Activated CD8-positive, alpha-beta memory T cell treated with anti-CD3 and anti-CD28 coated beads, Interleukin-2, amount 50 U/mL, for 48 hours (primary cell): ENCODE data around the gene BLID.

Experiments
- DNase-seq: peaks from one replicate; pipeline ENCODE4 v3.0.0-alpha.2; 2020

Gene BLID

DNA sequence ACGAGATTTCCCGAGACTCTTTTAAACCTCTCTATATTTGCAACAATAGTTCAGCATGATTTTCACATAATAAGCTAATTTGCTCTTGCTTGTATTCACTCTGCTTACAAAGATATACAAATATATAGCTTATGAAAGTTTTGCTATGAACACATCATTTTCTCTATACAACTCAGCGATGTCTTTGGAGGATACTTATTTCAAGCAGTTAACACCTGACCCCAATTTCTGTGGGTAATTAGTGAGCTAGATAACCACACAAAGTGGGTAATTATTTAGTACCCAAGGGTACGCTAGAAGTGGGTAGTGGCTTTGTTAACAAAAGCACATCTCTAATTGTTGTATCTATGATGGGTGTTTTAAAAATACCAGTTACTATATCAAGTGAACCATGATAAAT lies 12.3 kb downstream of the BLID start:
- no peak for DNase-seq

- DNase-seq = no peak
Observed at GRCh38 chr11:122103321-122103720, 12.7 kb downstream of the BLID start.

- DNase-seq = no peak
Observed at GRCh38 chr11:122102426-122102825, 13.6 kb downstream of the BLID start.

DNA sequence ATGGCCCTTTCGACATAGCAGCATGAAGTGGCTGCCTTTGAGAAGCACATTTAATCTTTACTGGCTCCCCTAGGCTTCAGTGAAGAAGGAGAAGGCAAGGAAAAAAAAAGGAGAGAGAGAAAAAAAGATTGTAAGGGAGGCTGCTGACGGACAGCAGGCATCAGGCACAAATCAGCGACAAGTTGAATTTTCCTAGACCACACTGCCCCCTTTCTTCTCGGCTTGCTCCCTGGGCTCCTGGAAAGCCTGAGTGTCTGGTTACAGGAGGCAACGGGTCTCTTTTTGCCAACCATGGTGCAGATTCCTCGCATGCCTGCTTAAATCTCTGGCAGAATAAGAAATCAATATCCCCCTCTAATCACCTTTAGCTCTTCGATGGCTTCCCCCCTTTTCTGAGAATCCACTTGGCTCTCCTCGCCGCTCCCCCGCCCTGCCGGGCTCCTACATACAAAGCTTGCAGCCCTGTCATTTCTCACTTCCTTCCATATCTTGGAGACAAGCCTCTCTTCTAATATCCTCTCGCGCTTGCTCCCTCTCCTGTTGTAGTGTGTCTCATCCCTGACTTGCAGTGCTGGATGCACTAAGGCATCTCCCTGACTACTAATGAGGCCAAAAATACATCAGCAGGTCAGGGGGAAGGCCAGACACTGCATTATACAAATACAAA lies 14.3 kb downstream of the BLID start:
- DNase-seq = no peak

DNA sequence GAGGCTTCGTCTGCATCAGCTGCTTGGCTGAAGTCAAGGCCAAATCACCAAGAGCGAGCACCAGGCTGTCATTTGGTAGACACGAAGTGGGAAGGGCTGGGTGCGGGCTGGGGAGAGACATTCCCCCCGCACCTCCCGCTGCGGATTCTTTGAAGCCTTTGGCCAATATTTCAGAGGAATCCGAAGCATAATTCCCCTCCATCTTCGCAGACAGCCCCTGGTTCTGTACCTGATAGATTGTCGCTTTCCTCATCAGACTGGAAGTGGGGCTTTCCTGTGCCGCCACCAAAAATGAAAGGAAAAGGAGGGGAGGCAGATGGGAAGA lies 15.3 kb downstream of the BLID start:
- DNase-seq = no peak

GRCh38 chr11:122100037-122100755 lies 15.8 kb downstream of the BLID start:
- DNase-seq = peak; percentile 48

DNA sequence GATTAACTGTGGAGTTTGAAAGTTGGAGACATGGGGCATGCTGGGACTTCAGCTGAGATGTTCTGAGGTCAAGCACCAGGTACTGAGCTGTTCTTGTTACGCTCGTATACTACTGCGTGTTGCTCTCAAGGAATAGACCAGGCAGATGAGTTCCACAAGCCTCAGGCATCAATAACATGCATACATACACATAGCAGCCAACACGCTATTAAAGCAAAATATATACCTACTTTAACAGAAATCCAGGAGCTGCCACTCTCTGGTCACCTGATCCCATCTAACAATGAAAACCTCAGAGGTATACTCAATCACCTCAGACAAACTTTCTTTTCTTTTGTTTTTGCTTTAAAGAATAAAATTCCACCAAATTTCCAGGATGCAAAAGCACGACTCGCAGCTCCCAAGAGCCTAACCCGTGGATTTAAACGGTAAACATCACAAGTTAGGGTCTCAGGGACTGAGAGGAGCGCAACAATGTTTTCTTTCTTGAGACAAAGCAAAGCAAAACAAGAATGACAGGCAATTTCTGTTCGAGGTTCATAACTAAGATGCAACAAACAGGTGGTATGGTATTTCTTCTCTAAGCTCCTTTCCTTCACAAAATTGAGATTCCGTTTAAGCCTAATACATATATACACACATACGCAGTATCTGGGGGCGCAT lies 16.5 kb downstream of the BLID start:
- DNase-seq = no peak

- no peak for DNase-seq
Observed at GRCh38 chr11:122098261-122098980, 17.6 kb downstream of the BLID start.

DNA sequence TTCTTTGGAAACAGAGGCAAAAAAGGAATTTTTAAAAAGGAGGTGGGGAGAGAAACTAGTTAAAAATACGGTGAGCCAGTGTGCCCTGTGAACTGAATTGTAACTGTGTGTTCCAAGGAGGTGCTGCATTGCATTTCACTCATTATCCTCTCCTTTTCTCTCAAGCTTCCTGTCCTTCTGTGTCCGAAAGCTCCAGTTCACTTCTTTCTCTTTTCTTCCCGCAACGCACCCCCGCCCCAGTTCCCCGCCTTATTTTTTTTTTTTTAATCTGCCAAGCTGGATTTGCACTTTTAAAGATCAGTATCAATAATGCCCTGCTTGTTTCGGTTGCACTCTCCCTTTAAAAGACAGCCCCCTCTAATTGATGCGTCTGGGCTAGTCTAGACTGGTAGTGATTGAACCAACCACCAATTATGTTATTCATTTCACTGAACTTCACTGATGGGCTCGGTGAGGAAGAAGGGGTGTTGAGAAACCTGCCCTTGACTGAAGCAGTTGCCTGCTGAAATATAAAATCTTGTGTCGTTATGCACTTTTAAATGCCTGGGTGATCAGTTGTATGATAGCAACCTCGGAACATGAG lies 18.5 kb downstream of the BLID start:
- no peak for DNase-seq

- DNase-seq = no peak
Observed at GRCh38 chr11:122096272-122097112, 19.5 kb downstream of the BLID start.

DNA sequence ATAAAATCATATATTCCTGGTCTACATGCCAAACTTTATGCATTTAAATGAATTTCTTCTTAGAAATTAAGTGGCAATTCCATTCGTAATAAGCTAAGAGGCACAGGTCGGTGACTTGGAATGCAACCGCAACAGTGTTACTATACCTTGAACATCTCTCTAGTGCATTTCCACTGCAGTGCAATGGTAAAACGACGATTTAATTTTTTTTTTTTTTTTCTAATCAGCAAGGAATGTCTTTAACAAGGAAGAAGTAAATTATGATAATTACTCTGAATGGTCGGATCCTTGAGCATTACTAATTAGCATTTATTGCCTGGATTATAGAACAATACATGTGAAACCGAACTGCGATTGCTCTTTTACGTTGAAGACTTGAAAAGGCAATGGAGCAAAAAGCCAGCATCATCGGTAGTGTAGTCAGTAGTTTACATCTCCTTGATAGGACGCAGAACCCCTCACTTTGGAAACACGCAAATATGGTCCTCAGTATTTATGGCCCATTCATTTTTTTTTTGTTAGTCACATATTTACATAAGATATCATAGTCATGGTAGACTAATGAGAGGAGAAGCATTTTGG lies 20.2 kb downstream of the BLID start:
- DNase-seq = no peak

DNA sequence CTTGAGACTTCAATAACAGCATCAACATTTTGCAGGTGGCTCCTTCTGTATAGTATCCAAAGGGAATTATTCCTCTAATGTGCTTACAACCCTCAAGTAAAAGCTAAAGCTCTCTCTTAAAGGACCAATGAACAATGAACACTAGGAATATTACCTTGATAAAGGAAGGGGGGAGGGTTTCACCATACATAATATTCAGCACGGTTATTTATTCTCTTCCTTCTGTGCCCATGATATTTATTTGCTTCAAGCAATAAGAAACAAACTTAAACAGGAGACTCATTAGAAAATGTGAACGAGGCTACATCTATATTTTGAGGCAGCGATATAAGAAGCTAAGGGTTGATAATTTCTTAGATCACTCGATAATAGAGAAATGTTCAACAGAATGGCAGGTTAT lies 21.2 kb downstream of the BLID start:
- no peak for DNase-seq

GRCh38 chr11:122093731-122094275 lies 22.2 kb downstream of the BLID start:
- DNase-seq = no peak

DNA sequence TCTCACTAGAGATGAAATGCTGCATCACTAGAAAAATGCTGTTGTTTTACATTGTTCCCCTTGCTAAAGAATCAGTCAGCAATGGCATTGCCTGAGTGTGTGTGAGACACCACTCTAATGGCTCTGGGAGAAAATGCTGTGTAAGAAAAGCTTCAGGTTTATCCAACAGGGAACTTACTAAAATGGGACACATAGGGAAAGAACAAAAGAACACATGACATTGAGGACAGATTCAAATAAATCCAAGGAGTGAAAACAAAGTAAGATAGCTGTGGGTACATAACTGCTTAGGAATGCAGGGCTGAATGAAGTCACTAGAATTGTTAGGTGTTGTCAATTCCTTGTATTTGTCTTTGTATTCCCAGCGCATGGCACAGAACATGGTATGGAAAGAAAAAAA lies 24.2 kb downstream of the BLID start:
- no peak for DNase-seq

- DNase-seq = no peak
Observed at GRCh38 chr11:122089111-122089510, 26.9 kb downstream of the BLID start.

DNA sequence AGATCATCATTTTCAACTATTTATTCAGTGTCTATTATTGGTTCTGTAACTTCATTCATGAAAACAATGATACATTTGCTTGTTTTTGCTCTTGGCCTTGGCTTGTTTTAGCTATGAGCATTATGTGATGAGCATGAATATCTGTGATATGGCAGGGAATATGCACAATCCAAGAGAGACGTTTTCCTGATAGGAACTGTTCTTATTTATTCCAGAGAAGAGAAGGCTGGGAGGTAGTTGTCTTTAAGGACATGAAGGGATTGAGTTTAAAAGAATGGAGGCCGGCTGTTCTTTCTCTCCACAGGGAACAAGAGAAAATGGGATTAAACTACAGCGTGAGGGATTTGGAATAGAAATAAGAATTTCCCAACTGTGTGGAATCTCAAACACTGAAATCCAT lies 30.3 kb downstream of the BLID start:
- DNase-seq = no peak

GRCh38 chr11:122085264-122085663 lies 30.8 kb downstream of the BLID start:
- no peak for DNase-seq

- no peak for DNase-seq
Observed at GRCh38 chr11:122082205-122082604, 33.8 kb downstream of the BLID start.

- no peak for DNase-seq
Observed at GRCh38 chr11:122081073-122081472, 34.9 kb downstream of the BLID start.

DNA sequence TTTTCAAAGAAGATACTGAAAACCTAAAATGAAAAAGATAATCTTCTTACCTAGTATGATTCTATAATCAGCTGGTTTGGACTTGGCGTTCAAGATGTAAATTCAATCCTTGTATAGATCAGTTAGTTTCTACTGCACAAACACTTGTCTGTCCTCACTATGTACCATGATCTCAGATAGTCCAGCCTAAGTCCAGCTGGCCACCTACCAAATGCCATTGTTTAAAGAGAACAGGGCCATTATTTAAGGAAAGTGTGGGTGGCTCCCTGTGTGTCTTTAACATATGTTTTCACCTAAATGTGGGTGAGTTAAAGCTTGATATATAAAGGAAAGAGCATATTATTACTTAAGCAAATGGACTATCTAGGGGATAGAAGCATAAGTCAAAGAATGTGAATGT lies 38.6 kb downstream of the BLID start:
- no peak for DNase-seq

GRCh38 chr11:122076512-122077120 lies 39.4 kb downstream of the BLID start:
- DNase-seq = no peak
